ENCODE results near the gene ARAF.
"Not testable (repeated sequence)": the region's sequence is repeated elsewhere in the genome, so short reads cannot be mapped to it uniquely, and the experiment has no call there.

ARAF gene

GRCh38 chrX:47587091-47587891, 26.3 kb downstream of the ARAF start:
- no peak for DNase-seq

GRCh38 chrX:47587906-47588735, 27.1 kb downstream of the ARAF start:
- DNase-seq: no peak

- DNase-seq: no peak
Measured at GRCh38 chrX:47590984-47591383, 30.0 kb downstream of the ARAF start.

GRCh38 chrX:47593522-47593921, 32.5 kb downstream of the ARAF start:
- no peak for DNase-seq

- DNase-seq: no peak
Measured at GRCh38 chrX:47595716-47596251, 34.8 kb downstream of the ARAF start.

DNA sequence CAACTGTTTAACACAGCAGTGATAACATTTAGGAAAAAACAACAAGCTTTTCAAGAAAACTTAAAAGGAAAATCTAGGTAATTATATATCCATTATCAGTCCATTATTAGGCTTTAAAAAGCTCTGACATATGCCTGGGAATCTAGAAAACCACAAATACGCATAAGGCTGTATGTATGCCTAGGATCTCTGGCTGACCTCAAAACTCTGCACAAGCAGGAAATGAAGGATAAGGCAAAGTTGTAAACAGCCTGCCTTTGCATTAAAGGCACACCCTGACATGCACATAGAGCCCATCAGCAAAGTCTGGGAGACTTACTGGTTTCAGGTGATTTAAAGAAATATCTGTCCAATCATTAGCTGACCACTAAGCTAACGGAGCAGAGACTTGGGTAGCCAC, 35.3 kb downstream of the ARAF start:
- DNase-seq: no peak

DNA sequence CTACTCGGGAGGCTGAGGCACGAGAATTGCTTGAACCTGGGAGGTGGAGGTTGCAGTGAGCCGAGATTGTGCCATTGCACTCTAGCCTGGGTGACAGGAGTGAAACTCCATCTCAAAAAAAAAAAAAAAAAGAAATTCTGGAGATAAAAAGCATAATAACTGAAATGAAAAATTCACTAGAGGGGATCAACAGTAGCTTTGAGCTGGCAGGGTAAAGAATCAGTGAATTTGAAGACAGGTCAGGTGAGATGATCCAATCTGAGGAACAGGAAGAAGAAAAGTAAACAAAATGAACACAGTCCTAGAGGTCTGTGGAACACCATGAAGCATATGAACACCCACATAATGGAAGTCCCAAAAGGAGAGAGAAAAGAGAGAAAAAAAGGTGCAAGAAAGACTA, 36.2 kb downstream of the ARAF start:
- no peak for DNase-seq

- not testable (repeated sequence) for DNase-seq
Measured at GRCh38 chrX:47603125-47603524, 42.1 kb downstream of the ARAF start.

- no peak for DNase-seq
Measured at GRCh38 chrX:47605024-47605423, 44.0 kb downstream of the ARAF start.

- no peak for DNase-seq
Measured at GRCh38 chrX:47607091-47607490, 46.1 kb downstream of the ARAF start.

DNA sequence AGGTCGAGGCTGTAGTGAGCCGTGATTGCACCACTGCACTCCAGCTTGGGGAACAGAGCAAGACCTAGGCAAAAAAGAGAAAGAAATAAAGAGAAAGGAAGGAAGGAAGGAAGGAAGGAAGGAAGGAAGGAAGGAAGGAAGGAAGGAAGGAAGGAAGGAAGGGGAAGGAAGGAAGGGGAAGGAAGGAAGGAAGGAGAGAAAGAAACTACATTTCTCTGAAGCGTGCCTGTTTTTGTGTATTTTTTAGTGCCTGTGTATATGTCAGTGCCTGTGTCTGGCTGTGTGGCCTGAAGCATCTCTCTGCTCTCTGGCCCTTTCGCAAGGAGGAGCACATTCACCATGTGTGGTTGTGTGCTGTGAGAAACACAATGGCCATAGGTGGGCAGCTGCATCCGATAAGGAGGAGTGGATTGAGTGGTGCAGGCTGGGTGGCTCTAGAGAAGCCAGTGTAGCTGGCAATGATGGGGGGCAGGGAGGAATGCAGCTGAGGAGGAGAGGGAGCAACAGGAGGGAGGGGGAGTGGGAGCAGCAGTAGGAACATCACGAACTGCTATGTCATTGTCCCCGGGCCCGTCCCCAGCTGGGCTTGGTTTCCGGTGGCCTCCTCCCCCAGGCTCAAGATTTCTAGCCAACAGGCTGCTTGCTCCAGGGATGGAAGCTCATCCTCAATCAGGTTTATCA, 47.3 kb downstream of the ARAF start:
- no peak for DNase-seq

DNA sequence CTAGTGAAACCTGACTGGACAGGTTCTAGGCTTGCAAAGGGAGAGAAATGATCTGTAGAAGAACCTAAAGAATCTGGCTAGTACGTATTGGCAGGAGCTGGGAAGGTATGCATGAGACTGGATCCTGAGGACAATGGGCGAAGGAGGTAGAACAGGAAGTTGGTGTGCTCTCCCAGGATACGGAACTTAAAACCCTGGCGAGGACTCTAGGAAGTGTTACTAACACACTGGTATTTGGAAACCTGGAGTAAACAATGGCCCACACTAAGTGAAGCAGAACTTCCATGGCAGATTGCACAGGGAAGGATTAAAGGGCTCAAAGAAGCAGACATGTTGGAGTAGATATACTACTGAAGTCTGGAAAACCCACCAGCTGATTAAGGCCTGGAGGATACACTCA, 49.5 kb downstream of the ARAF start:
- DNase-seq: no peak

DNA sequence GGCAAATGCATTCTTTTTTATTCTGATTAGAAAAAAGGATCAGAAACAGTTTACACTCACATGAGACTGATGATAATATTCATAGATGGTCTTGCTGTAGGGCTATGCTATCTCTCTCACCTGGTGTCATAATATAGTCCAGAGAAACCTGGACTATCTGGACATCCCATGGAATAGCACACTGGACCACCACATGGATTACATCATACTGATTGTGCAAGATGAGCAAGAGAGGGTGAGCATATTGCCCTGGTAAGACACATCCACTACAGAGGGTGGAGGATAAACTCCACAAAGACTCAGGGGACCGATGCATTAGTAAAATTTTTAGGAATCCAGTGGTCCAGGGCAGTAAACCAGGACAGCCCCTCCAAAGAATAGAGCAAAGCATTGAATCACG, 50.5 kb downstream of the ARAF start:
- DNase-seq: no peak

GRCh38 chrX:47611926-47612325, 50.9 kb downstream of the ARAF start:
- DNase-seq: no peak

DNA sequence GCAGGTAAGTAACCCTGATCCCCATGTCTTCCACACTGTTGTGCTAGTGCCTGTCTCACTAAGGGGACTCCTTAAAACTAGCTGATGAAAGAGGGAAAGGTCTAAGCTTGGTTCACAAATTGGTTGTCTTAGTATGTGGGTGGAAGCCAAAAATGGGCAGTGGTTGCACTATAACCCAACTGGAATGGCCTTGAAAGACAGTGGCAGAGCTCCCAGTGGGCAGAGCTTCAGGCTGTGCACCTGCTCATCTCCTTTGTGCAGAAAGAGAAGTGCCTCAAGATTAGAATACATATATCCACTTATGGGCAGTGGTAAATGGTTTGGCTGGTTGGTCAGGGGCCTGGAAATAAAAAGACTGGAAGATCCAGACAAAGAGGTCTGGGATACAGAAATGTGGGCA, 51.4 kb downstream of the ARAF start:
- DNase-seq: no peak

DNA sequence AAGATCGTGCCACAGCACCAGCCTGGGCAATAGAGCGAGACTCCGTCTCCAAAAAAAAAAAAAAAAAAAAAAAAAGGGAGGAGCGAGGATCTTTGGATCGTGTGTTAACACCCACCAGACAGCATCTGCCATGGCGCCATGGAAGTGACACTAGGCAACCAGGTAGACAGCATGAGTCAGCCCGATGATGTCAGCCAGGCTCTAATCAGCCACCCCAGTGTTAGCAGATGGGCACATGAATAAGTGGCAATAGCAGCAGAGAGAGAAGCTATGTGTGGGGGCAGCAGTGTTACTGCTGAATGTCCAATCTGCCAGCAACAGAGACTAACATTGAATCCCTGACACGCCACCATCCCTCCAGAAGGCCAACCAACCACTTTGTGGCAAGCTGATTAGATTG, 52.1 kb downstream of the ARAF start:
- peak; percentile 0 to 2 for DNase-seq

GRCh38 chrX:47614618-47615017, 53.6 kb downstream of the ARAF start:
- no peak for DNase-seq

GRCh38 chrX:47618923-47619485, 58.0 kb downstream of the ARAF start:
- no peak for DNase-seq

DNA sequence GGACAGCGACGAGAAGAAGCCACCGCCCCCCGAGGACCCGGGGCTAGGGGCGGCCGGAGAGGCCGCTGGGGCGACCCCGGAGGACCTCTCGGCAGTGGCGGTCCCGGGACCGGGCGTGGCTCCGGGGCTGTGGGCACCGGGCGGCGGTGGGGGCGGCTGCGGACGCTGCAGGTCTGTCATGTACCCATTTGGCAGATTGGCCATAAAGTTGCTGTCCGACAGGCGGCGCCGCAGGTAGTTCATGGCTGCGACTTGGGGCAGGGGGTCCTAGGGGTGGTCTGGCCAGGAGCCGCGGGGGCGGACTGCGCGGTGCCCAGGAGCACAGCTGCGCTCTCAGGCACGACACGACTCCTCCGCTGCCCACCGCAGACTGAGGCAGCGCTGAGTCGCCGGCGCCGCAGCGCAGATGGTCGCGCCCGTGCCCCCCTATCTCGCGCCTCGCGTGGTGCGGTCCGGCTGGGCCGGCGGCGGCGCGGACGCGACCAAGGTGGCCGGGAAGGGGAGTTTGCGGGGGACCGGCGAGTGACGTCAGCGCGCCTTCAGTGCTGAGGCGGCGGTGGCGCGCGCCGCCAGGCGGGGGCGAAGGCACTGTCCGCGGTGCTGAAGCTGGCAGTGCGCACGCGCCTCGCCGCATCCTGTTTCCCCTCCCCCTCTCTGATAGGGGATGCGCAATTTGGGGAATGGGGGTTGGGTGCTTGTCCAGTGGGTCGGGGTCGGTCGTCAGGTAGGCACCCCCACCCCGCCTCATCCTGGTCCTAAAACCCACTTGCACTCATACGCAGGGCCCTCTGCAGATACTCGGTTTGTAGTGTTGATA, 58.7 kb downstream of the ARAF start, which contains the start of gene SYN1:
Gene SYN1, minus strand, starts transcription at position 372 of the 817 bp plus-strand sequence. Its CDS starts 129 bp downstream, at position 243.
- peak in 1 of 2 experiments; percentile 21 for DNase-seq

DNA sequence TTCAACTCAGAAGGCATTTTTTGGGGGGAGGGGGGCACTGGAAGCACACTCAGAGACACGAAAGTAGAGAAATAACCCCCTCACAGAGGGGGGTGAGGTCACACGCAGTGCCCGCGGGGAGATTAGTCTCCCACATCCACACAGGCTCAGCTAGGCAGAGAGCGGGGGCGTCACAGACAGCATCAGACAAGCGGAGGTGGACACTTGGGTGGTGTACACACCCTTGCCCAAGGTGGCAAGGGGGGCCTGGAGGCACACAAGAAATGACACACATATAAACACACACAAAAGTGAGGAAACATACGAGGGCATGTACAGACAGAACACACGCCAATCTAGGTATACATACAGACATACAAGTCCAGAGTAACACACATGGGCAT, 59.3 kb downstream of the ARAF start:
- DNase-seq: no peak
